22Rv1 (cell line): ENCODE results near the gene ATP2C1.

Experiments used
- ZFX ChIP-seq: fragments of 450-650 bp; IDR thresholded peaks from 2 replicates; pipeline ENCODE4 v1.6.1; 2017; ENCODE audit warnings: antibody characterized with exemption, borderline replicate concordance
- TF ChIP-seq, protein P1 (sequence below): fragments of 450-650 bp; IDR thresholded peaks from 2 replicates; pipeline ENCODE4 v1.5.1; 2017; ENCODE audit warnings: mild to moderate bottlenecking

DNA sequence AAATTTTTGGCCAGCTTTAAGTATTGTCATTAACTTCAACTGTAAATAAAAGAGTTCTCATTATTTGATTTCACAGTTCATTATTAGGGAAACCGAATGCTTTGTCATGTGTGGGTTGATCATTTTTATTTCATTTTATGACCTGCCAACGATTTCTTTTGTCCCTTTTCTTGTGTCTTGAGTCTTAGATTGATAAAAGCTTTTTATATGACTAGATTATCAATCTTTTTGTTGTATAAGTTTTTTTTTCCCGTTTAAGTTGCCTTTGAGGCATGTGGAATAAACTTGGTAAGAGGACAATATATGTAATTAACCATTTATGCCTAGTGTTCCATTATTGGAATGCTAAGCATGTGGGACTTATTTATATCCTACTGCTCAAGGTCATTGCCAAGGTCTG, 62.8 kb downstream of the ATP2C1 start:
- TF ChIP-seq, protein P1, sequence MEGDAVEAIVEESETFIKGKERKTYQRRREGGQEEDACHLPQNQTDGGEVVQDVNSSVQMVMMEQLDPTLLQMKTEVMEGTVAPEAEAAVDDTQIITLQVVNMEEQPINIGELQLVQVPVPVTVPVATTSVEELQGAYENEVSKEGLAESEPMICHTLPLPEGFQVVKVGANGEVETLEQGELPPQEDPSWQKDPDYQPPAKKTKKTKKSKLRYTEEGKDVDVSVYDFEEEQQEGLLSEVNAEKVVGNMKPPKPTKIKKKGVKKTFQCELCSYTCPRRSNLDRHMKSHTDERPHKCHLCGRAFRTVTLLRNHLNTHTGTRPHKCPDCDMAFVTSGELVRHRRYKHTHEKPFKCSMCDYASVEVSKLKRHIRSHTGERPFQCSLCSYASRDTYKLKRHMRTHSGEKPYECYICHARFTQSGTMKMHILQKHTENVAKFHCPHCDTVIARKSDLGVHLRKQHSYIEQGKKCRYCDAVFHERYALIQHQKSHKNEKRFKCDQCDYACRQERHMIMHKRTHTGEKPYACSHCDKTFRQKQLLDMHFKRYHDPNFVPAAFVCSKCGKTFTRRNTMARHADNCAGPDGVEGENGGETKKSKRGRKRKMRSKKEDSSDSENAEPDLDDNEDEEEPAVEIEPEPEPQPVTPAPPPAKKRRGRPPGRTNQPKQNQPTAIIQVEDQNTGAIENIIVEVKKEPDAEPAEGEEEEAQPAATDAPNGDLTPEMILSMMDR, result no peak
- no peak for TF ChIP-seq ZFX
